ENCODE measurements around the gene ZNF292.
"Not testable (repeated sequence)": the region's sequence is repeated elsewhere in the genome, so short reads cannot be mapped to it uniquely, and the experiment has no call there.

ZNF292 gene

GRCh38 chr6:87282743-87283142 lies 127.4 kb downstream of the ZNF292 start:
- no peak for DNase-seq

- DNase-seq = no peak
These were observed 128.1 kb downstream of the ZNF292 start for GRCh38 chr6:87283461-87283860.

- DNase-seq = no peak
These were observed 131.9 kb downstream of the ZNF292 start for GRCh38 chr6:87287251-87287650.

- peak; percentile 84 to 91 for DNase-seq
These were observed 134.2 kb downstream of the ZNF292 start for GRCh38 chr6:87289571-87289970.

- no peak for DNase-seq
These were observed 136.5 kb downstream of the ZNF292 start for GRCh38 chr6:87291883-87292282.

GRCh38 chr6:87293526-87293925 lies 138.2 kb downstream of the ZNF292 start:
- DNase-seq = no peak

GRCh38 chr6:87297119-87297518 lies 141.8 kb downstream of the ZNF292 start:
- DNase-seq = no peak

- not testable (repeated sequence) for DNase-seq
These were observed 145.9 kb downstream of the ZNF292 start for GRCh38 chr6:87301277-87301676.

- no peak for DNase-seq
These were observed 153.6 kb downstream of the ZNF292 start for GRCh38 chr6:87308970-87309369.

- no peak for DNase-seq
These were observed 157.5 kb downstream of the ZNF292 start for GRCh38 chr6:87312860-87313259.
